HepG2 (cell line): ENCODE results near the gene ACTN3. TPM values are rescaled to one million over a fixed set of nuclear protein-coding genes. Genes with fewer than 3 reads are reported as not detected.

Source experiments
- AKAP8 ChIP-seq: sonication (generic); formaldehyde crosslinking; IDR thresholded peaks from 2 replicates; pipeline ENCODE4 v1.5.1; 2020; ENCODE audit warnings: mild to moderate bottlenecking, missing genetic modification reagents
- BRD4 ChIP-seq: sonication (generic); formaldehyde crosslinking; IDR thresholded peaks from 2 replicates; pipeline ENCODE4 v1.4.0; 2020; ENCODE audit warnings: missing genetic modification reagents
- DNMT3B ChIP-seq: conservative IDR thresholded peaks from 2 replicates; pipeline ENCODE4 v1.6.1; 2016; ENCODE audit warnings: missing biosample characterization, control low read depth
- ELF4 ChIP-seq: sonication (generic); formaldehyde crosslinking; IDR thresholded peaks from 2 replicates; pipeline ENCODE4 v1.5.0; 2020; ENCODE audit warnings: missing genetic modification reagents, mild to moderate bottlenecking, moderate library complexity, borderline replicate concordance
- FOXP1 ChIP-seq, 2 experiments: fragments of 450-650 bp in 1 of 2; IDR thresholded peaks; 2 replicates each; pipeline ENCODE4 v1.6.1; 2017 to 2018; ENCODE audit warnings: antibody characterized with exemption in 1 of 2
- HNRNPLL ChIP-seq: fragments of 200-400 bp; formaldehyde crosslinking; IDR thresholded peaks from 2 replicates; pipeline ENCODE4 v1.6.1; 2017; ENCODE audit warnings: mild to moderate bottlenecking, low read depth, low read length; ENCODE audit not compliant: poor library complexity, severe bottlenecking
- JUN ChIP-seq: sonication (generic); formaldehyde crosslinking; IDR thresholded peaks from 2 replicates; pipeline ENCODE4 v1.4.0; 2020; ENCODE audit warnings: mild to moderate bottlenecking, missing genetic modification reagents
- MLLT10 ChIP-seq: sonication (generic); formaldehyde crosslinking; IDR thresholded peaks from 2 replicates; pipeline ENCODE4 v1.4.0; 2020; ENCODE audit warnings: missing genetic modification reagents
- MTF2 ChIP-seq: sonication (generic); formaldehyde crosslinking; IDR thresholded peaks from 2 replicates; pipeline ENCODE4 v1.5.0; 2020; ENCODE audit warnings: missing genetic modification reagents, borderline replicate concordance
- RFXANK ChIP-seq: IDR thresholded peaks from 2 replicates; pipeline ENCODE4 v1.6.1; 2016
- SIX1 ChIP-seq: sonication (generic); formaldehyde crosslinking; IDR thresholded peaks from 2 replicates; pipeline ENCODE4 v1.4.0; 2020; ENCODE audit warnings: missing genetic modification reagents, borderline replicate concordance
- SP4 ChIP-seq: sonication (generic); formaldehyde crosslinking; IDR thresholded peaks from 2 replicates; pipeline ENCODE4 v1.8.1; 2023; ENCODE audit warnings: mild to moderate bottlenecking, missing genetic modification reagents
- ZFP36L2 ChIP-seq: sonication (generic); formaldehyde crosslinking; IDR thresholded peaks from 2 replicates; pipeline ENCODE4 v1.4.0; 2020; ENCODE audit warnings: missing genetic modification reagents
- ZKSCAN1 ChIP-seq: fragments of 150-350 bp; IDR thresholded peaks from 2 replicates; pipeline ENCODE4 v1.6.1; 2014; ENCODE audit warnings: low read length
- ZNF20 ChIP-seq: sonication (generic); formaldehyde crosslinking; IDR thresholded peaks from 2 replicates; pipeline ENCODE4 v1.4.0; 2020; ENCODE audit warnings: mild to moderate bottlenecking, moderate library complexity, missing genetic modification reagents
- ZNF562 ChIP-seq: sonication (generic); formaldehyde crosslinking; IDR thresholded peaks from 2 replicates; pipeline ENCODE4 v1.8.0; 2022; ENCODE audit warnings: missing genetic modification reagents, borderline replicate concordance
- ZNF567 ChIP-seq: sonication (generic); formaldehyde crosslinking; IDR thresholded peaks from 2 replicates; pipeline ENCODE4 v1.8.1; 2023; ENCODE audit warnings: mild to moderate bottlenecking, missing genetic modification reagents, borderline replicate concordance
- ZNF644 ChIP-seq: IDR thresholded peaks from 2 replicates; pipeline ENCODE4 v1.6.1; 2016; ENCODE audit warnings: low read depth
- ZNF883 ChIP-seq: sonication (generic); formaldehyde crosslinking; IDR thresholded peaks from 2 replicates; pipeline ENCODE4 v1.5.1; 2020; ENCODE audit warnings: mild to moderate bottlenecking, missing genetic modification reagents; ENCODE audit errors: not compliant biosample characterization
- polyA plus RNA-seq, 8 experiments: library from polyadenylated mRNA; depleted of rRNA in 3 of 8; stranded (reverse) in 7 of 8; unstranded in 1 of 8; fragments of >200 nt; fragmentation: Illumina TruSeq in 4 of 8; extraction: Trizol in 4 of 8; gene quantifications; 2 replicates each; pipeline versions ENCODE4 v1.2.1 to v1.2.3, GENCODE V29; 2011 to 2016; ENCODE audit warnings: low read depth in 4 of 8, missing spikeins in 1 of 8, mixed read lengths in 1 of 8; ENCODE audit not compliant: insufficient read depth in 1 of 8
- total RNA-seq, 5 experiments: library from RNA; depleted of rRNA; stranded (reverse); fragments of >200 nt; fragmentation: Illumina TruSeq; extraction: Trizol; gene quantifications; 2 replicates each; pipeline ENCODE4 v1.2.3, GENCODE V29; 2016; ENCODE audit warnings: low read depth in 1 of 5
- TF ChIP-seq, protein P1 (sequence below): IDR thresholded peaks from 2 replicates; pipeline ENCODE4 v1.6.1; 2016
- TF ChIP-seq, protein P2 (sequence below): sonication (generic); formaldehyde crosslinking; IDR thresholded peaks from 2 replicates; pipeline ENCODE4 v1.8.0; 2022; ENCODE audit warnings: low read depth, missing genetic modification reagents
- TF ChIP-seq, protein P3 (sequence below): sonication (generic); formaldehyde crosslinking; IDR thresholded peaks from 2 replicates; pipeline ENCODE4 v1.4.0; 2020; ENCODE audit warnings: missing genetic modification reagents, borderline replicate concordance
- TF ChIP-seq, protein P4 (sequence below): sonication (generic); formaldehyde crosslinking; IDR thresholded peaks from 2 replicates; pipeline ENCODE4 v1.8.0; 2022; ENCODE audit warnings: missing genetic modification reagents, mild to moderate bottlenecking, borderline replicate concordance

Gene ACTN3
- total and polyA plus RNA-seq, 2 of the 13 experiments (the other 11 are each of a cell fraction or from before 2014, with no cell fraction given), result 0.04 to 0.09 TPM

DNA sequence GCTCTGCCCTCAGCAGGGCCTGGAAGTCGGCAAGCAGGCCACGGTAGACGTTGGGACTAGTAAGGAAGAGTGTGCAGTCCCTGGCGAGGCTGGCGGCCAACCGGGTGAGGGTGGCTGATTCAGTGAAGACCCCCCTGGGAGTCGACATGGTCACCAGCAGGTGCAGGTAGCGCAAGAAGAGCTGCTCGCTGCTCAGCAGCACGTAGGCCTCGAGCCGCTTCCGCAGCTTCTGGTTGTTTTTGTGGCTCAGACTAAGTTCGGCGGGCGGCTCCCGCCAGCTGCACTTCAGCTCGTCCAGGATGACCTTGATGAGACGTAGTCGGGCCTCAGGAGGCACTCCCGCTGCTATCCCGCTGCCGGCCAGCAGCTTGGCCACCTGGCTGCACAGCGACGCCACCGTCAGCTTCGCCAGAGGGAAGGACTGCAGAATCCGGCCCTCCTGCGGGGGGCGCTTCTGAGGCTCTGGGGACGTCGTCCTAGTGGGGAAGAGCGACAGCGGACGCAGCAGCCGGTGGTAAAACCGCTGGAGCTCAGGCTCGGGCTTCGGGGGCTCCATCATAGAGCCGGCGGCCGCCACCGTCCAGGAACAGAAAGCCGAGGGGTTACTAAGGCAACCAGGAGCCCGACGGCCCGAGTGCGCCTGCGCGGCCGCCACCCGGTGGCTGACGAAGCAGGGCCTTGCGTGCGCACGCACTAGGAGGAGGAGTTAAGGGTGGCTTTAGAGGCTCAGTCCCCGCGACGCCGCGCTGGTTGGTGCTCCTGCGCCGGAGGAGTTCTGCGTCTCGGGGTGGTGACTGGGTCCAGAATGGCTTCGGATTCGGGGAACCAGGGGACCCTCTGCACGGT is 46.0 kb downstream of the ACTN3 start, which contains the start of the genes CCDC87 and CCS (continued):
- peak; percentile 84 for TF ChIP-seq HNRNPLL
- TF ChIP-seq ZNF562 (CRISPR knock-in tag), result no peak; the same call in 1 of the 2 replicates
- no peak for TF ChIP-seq SIX1 (CRISPR knock-in tag)
- TF ChIP-seq ZNF644 (CRISPR knock-in tag), result no peak
- TF ChIP-seq ZNF20 (CRISPR knock-in tag), result no peak
- TF ChIP-seq AKAP8 (CRISPR knock-in tag), result no peak
- TF ChIP-seq MTF2 (CRISPR knock-in tag), result no peak
- 0 out of 2 replicates have a peak, but pooled peaks have one; percentile 13 for TF ChIP-seq JUN (CRISPR knock-in tag)
- TF ChIP-seq ELF4 (CRISPR knock-in tag), result no peak
- TF ChIP-seq MLLT10, result no peak
- TF ChIP-seq ZNF567, result no peak
- TF ChIP-seq ZKSCAN1, result no peak
- peak; percentile 39 for TF ChIP-seq ZNF883
- no peak; the same call in 1 of the 2 replicates for TF ChIP-seq SP4 (CRISPR knock-in tag)
- TF ChIP-seq BRD4 (CRISPR knock-in tag), result 0 out of 2 replicates have a peak, but pooled peaks have one; percentile 28
- TF ChIP-seq, protein P1, sequence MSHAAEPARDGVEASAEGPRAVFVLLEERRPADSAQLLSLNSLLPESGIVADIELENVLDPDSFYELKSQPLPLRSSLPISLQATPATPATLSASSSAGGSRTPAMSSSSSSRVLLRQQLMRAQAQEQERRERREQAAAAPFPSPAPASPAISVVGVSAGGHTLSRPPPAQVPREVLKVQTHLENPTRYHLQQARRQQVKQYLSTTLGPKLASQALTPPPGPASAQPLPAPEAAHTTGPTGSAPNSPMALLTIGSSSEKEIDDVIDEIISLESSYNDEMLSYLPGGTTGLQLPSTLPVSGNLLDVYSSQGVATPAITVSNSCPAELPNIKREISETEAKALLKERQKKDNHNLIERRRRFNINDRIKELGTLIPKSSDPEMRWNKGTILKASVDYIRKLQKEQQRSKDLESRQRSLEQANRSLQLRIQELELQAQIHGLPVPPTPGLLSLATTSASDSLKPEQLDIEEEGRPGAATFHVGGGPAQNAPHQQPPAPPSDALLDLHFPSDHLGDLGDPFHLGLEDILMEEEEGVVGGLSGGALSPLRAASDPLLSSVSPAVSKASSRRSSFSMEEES (CRISPR knock-in tag), result no peak; the same call in 1 of the 2 replicates
- TF ChIP-seq FOXP1 (IDR thresholded peaks at IDR 0.05), result no peak
- TF ChIP-seq FOXP1 (CRISPR knock-in tag; IDR thresholded peaks at IDR 0.05), result no peak
- TF ChIP-seq, protein P2, sequence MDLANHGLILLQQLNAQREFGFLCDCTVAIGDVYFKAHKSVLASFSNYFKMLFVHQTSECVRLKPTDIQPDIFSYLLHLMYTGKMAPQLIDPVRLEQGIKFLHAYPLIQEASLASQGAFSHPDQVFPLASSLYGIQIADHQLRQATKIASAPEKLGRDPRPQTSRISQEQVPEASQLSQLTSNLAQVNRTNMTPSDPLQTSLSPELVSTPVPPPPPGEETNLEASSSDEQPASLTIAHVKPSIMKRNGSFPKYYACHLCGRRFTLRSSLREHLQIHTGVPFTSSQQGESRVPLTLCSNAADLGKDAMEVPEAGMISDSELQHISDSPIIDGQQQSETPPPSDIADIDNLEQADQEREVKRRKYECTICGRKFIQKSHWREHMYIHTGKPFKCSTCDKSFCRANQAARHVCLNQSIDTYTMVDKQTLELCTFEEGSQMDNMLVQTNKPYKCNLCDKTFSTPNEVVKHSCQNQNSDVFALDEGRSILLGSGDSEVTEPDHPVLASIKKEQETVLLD (CRISPR knock-in tag), result peak; percentile 64; the same call in 1 of the 2 replicates
- peak; percentile 24; the same call in 1 of the 2 replicates for TF ChIP-seq RFXANK (CRISPR knock-in tag)
- TF ChIP-seq DNMT3B (CRISPR knock-in tag), result peak; percentile 56; the same call in 1 of the 2 replicates
- TF ChIP-seq, protein P3, sequence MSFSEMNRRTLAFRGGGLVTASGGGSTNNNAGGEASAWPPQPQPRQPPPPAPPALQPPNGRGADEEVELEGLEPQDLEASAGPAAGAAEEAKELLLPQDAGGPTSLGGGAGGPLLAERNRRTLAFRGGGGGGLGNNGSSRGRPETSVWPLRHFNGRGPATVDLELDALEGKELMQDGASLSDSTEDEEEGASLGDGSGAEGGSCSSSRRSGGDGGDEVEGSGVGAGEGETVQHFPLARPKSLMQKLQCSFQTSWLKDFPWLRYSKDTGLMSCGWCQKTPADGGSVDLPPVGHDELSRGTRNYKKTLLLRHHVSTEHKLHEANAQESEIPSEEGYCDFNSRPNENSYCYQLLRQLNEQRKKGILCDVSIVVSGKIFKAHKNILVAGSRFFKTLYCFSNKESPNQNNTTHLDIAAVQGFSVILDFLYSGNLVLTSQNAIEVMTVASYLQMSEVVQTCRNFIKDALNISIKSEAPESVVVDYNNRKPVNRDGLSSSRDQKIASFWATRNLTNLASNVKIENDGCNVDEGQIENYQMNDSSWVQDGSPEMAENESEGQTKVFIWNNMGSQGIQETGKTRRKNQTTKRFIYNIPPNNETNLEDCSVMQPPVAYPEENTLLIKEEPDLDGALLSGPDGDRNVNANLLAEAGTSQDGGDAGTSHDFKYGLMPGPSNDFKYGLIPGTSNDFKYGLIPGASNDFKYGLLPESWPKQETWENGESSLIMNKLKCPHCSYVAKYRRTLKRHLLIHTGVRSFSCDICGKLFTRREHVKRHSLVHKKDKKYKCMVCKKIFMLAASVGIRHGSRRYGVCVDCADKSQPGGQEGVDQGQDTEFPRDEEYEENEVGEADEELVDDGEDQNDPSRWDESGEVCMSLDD (CRISPR knock-in tag), result 0 out of 2 replicates have a peak, but pooled peaks have one; percentile 8
- TF ChIP-seq ZFP36L2 (CRISPR knock-in tag), result peak; percentile 52; the same call in 1 of the 2 replicates
- TF ChIP-seq, protein P4, sequence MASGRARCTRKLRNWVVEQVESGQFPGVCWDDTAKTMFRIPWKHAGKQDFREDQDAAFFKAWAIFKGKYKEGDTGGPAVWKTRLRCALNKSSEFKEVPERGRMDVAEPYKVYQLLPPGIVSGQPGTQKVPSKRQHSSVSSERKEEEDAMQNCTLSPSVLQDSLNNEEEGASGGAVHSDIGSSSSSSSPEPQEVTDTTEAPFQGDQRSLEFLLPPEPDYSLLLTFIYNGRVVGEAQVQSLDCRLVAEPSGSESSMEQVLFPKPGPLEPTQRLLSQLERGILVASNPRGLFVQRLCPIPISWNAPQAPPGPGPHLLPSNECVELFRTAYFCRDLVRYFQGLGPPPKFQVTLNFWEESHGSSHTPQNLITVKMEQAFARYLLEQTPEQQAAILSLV (CRISPR knock-in tag), result peak; percentile 65; the same call in 1 of the 2 replicates
